CD14-positive monocyte (primary cell): ENCODE results near the gene SHD. TPM values are rescaled to one million over a fixed set of nuclear protein-coding genes. Genes with fewer than 3 reads are reported as not detected.

Experiments
- DNase-seq, 3 donors: peaks; one replicate each; pipeline ENCODE4 v3.0.0-alpha.2; 2011 to 2022
- H2AFZ ChIP-seq: 2 replicates; pipeline ENCODE4 v1.6.0; 2012; ENCODE audit warnings: mild to moderate bottlenecking, low read depth, low read length, inconsistent platforms; ENCODE audit not compliant: insufficient read depth, poor library complexity, severe bottlenecking
- H3K27ac ChIP-seq, 2 donors: 1 replicate in 1 of 2; 2 replicates in 1 of 2; pipeline ENCODE4 v1.5.1; 2012 to 2013; ENCODE audit warnings: low read length in 2 of 2, control low read depth in 1 of 2, inconsistent platforms in 1 of 2, low read depth in 1 of 2, mild to moderate bottlenecking in 1 of 2
- H3K27me3 ChIP-seq, 2 donors: one replicate each; pipeline versions ENCODE4 v1.6.0 to v1.6.1; 2011 to 2013; ENCODE audit warnings: low read length in 2 of 2; ENCODE audit not compliant: control insufficient read depth in 2 of 2, insufficient read depth in 2 of 2
- H3K36me3 ChIP-seq, 2 donors: replicated peaks in 1 of 2; 1 replicate in 1 of 2; 2 replicates in 1 of 2; pipeline versions ENCODE4 v1.5.1 to v1.6.1; 2012 to 2013; ENCODE audit warnings: low read length in 2 of 2, control low read depth in 1 of 2, inconsistent platforms in 1 of 2, mild to moderate bottlenecking in 1 of 2; ENCODE audit not compliant: insufficient read depth in 2 of 2, control insufficient read depth in 1 of 2
- H3K4me1 ChIP-seq, 2 donors: 1 replicate in 1 of 2; 2 replicates in 1 of 2; pipeline versions ENCODE4 v1.5.1 to v1.6.1; 2012 to 2013; ENCODE audit warnings: low read length in 2 of 2, control low read depth in 1 of 2, inconsistent platforms in 1 of 2, mild to moderate bottlenecking in 1 of 2, moderate library complexity in 1 of 2; ENCODE audit not compliant: insufficient read depth in 2 of 2, control insufficient read depth in 1 of 2
- H3K4me2 ChIP-seq: replicated peaks from 2 replicates; pipeline ENCODE3; 2012; ENCODE audit warnings: low read length, moderate library complexity, mild to moderate bottlenecking; ENCODE audit not compliant: poor library complexity, severe bottlenecking; ENCODE audit errors: extremely low read depth
- H3K4me3 ChIP-seq, 3 experiments: fragments of 200-600 bp in 1 of 3; sonication (generic) in 1 of 3; replicated peaks in 1 of 3; 1 replicate in 2 of 3; 2 replicates in 1 of 3; pipeline ENCODE4 v1.5.1; 2011 to 2013; ENCODE audit warnings: low read length in 3 of 3, mild to moderate bottlenecking in 3 of 3, control low read depth in 2 of 3, low read depth in 2 of 3, inconsistent platforms in 1 of 3, moderate library complexity in 1 of 3
- H3K79me2 ChIP-seq: 2 replicates; pipeline ENCODE4 v1.6.0; 2012; ENCODE audit warnings: mild to moderate bottlenecking, control low read depth, inconsistent platforms, low read length, moderate library complexity; ENCODE audit not compliant: insufficient read depth
- H3K9ac ChIP-seq: 2 replicates; pipeline ENCODE4 v1.6.0; 2017; ENCODE audit warnings: low read length, mild to moderate bottlenecking; ENCODE audit not compliant: insufficient read depth, poor library complexity, severe bottlenecking
- H3K9me3 ChIP-seq, 2 donors: replicated peaks in 1 of 2; 1 replicate in 1 of 2; 2 replicates in 1 of 2; pipeline versions ENCODE4 v1.5.1 to v1.6.1; 2012 to 2013; ENCODE audit warnings: low read length in 2 of 2, control low read depth in 1 of 2; ENCODE audit not compliant: control insufficient read depth in 1 of 2, insufficient read depth in 1 of 2
- H4K20me1 ChIP-seq: 2 replicates; pipeline ENCODE4 v1.6.0; 2012; ENCODE audit warnings: mild to moderate bottlenecking, low read length, control low read depth, moderate library complexity; ENCODE audit not compliant: insufficient read depth
- H3K27ac Mint-ChIP-seq, 7 donors: one replicate each; pipeline ENCODE4 v1.8.0; 2020; ENCODE audit warnings: mild to moderate bottlenecking in 7 of 7, mixed read lengths in 7 of 7, moderate library complexity in 6 of 7, inconsistent platforms in 2 of 7
- H3K27me3 Mint-ChIP-seq, 3 donors: one replicate each; pipeline ENCODE4 v1.8.0; 2021 to 2022; ENCODE audit warnings: low read depth in 3 of 3, mild to moderate bottlenecking in 3 of 3, mixed read lengths in 3 of 3, moderate library complexity in 3 of 3, inconsistent platforms in 1 of 3
- H3K36me3 Mint-ChIP-seq, 2 donors: one replicate each; pipeline ENCODE4 v1.8.0; 2020; ENCODE audit warnings: mixed read lengths in 2 of 2, inconsistent platforms in 1 of 2, mild to moderate bottlenecking in 1 of 2
- H3K4me1 Mint-ChIP-seq: one replicate; pipeline ENCODE4 v1.8.0; 2020; ENCODE audit warnings: mild to moderate bottlenecking, mixed read lengths
- H3K4me3 Mint-ChIP-seq, 2 donors: one replicate each; pipeline ENCODE4 v1.8.0; 2020; ENCODE audit warnings: mild to moderate bottlenecking in 2 of 2, mixed read lengths in 2 of 2, moderate library complexity in 1 of 2
- H3K9me3 Mint-ChIP-seq, 7 donors: one replicate each; pipeline ENCODE4 v1.8.0; 2020 to 2022; ENCODE audit warnings: mixed read lengths in 7 of 7, mild to moderate bottlenecking in 6 of 7, moderate library complexity in 6 of 7, inconsistent platforms in 2 of 7
- WGBS: methylation state at CpG from one replicate; pipeline ENCODE4 v1.1.5; 2013; ENCODE audit warnings: missing lambda C conversion rate; ENCODE audit not compliant: insufficient coverage; 5-methylcytosine and 5-hydroxymethylcytosine counted together
- intact Hi-C, 2 donors: fragments of 100-400 bp; cut with micrococcal nuclease; formaldehyde crosslinking; loops; one replicate each; pipeline versions ENCODE4 v1.15.0 to v1.15.1; 2023
- polyA plus RNA-seq, 3 donors: library from polyadenylated mRNA; depleted of rRNA in 1 of 3; unstranded in 2 of 3; stranded (reverse) in 1 of 3; fragments of 300-500 nt in 2 of 3; fragments of >200 nt in 1 of 3; fragmentation: Illumina TruSeq in 2 of 3; gene quantifications; 1 replicate in 2 of 3; 2 replicates in 1 of 3; pipeline ENCODE4 v1.2.3, GENCODE V29; 2012 to 2021
- TF ChIP-seq, protein P1 (sequence below): fragments of 200-600 bp; IDR thresholded peaks from one replicate; pipeline ENCODE4 v1.8.0; 2022; ENCODE audit warnings: antibody characterized with exemption, mild to moderate bottlenecking

SHD gene
- polyA plus RNA-seq, 3 donors, result not detected

DNA sequence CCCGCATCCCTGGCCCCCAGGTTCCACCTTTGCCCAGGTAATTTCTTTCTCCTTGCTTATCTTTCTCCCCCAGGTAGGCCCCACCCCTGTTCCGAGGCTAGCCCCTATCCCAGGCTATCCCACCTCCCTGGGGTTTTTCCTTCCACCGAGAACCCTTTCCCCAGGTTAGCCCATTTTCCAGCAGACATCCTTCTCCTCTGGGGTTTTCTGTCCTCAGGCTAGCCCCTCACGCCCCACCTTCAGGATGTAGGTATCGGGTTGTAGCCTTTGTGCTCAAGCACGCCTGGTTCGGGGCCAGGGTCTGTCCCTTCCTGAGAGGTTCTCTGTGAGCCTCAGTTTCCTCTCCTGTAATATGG, 26.2 kb downstream of the SHD start:
- no peak for DNase-seq
- no peaks in the 10 kb centered on the region for H3K36me3 ChIP-seq
- 90% methylated on average over 2 of the region's 7 CpGs for WGBS
- Mint-ChIP-seq H3K4me1 (peaks cover 12% of the 10 kb centered on the region), H3K4me3 (no peak overlapping the region), H3K36me3 (no peaks in the 10 kb centered on the region), H3K27ac (no peak overlapping the region), H3K9me3 (peaks cover 0 to 2% (median 0%) of the 10 kb centered on the region in 7 donors), H3K27me3 (peaks cover 7 to 9% (median 8%) of the 10 kb centered on the region in 3 donors)
- H3K4me2 ChIP-seq, result no peak overlapping the region
- H4K20me1 ChIP-seq, result no peaks in the 10 kb centered on the region
- H3K79me2 ChIP-seq, result no peaks in the 10 kb centered on the region
- H3K27ac ChIP-seq, result no peak overlapping the region
- intact Hi-C loops, result no loop called here
- H3K9me3 ChIP-seq, result no peaks in the 10 kb centered on the region
- H3K9ac ChIP-seq, result no peak overlapping the region
- peaks cover 0 to 4% of the 10 kb centered on the region in 2 donors for H3K4me1 ChIP-seq
- H3K27me3 ChIP-seq, result no peaks in the 10 kb centered on the region
- no peak overlapping the region for H3K4me3 ChIP-seq
- H2AFZ ChIP-seq, result no peak overlapping the region
- TF ChIP-seq, protein P1, sequence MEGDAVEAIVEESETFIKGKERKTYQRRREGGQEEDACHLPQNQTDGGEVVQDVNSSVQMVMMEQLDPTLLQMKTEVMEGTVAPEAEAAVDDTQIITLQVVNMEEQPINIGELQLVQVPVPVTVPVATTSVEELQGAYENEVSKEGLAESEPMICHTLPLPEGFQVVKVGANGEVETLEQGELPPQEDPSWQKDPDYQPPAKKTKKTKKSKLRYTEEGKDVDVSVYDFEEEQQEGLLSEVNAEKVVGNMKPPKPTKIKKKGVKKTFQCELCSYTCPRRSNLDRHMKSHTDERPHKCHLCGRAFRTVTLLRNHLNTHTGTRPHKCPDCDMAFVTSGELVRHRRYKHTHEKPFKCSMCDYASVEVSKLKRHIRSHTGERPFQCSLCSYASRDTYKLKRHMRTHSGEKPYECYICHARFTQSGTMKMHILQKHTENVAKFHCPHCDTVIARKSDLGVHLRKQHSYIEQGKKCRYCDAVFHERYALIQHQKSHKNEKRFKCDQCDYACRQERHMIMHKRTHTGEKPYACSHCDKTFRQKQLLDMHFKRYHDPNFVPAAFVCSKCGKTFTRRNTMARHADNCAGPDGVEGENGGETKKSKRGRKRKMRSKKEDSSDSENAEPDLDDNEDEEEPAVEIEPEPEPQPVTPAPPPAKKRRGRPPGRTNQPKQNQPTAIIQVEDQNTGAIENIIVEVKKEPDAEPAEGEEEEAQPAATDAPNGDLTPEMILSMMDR, result no peak

GRCh38 chr19:4305659-4306058, 26.6 kb downstream of the SHD start:
- DNase-seq, result no peak

More at GRCh38 chr19:4305659-4306058, 26.6 kb downstream of the SHD start:
- H3K27ac Mint-ChIP-seq, result no peak overlapping the region
- intact Hi-C loops, result no loop called here
- Histone ChIP-seq H3K27ac (no peak overlapping the region), H2AFZ (no peak overlapping the region), H4K20me1 (no peaks in the 10 kb centered on the region), H3K9me3 (peaks cover 0 to 2% of the 10 kb centered on the region in 2 donors), H3K4me2 (no peak overlapping the region), H3K4me3 (no peak overlapping the region), H3K9ac (no peak overlapping the region), H3K27me3 (no peaks in the 10 kb centered on the region), H3K79me2 (no peaks in the 10 kb centered on the region), H3K4me1 (peaks cover 0 to 4% of the 10 kb centered on the region in 2 donors), H3K36me3 (no peaks in the 10 kb centered on the region)
- WGBS, result 94% methylated on average over 16 of the region's 16 CpGs
- peaks cover 0 to 2% (median 0%) of the 10 kb centered on the region in 7 donors for H3K9me3 Mint-ChIP-seq
- H3K36me3 Mint-ChIP-seq, result no peaks in the 10 kb centered on the region
- H3K27me3 Mint-ChIP-seq, result peaks cover 8 to 9% (median 9%) of the 10 kb centered on the region in 3 donors
- H3K4me3 Mint-ChIP-seq, result no peak overlapping the region
- H3K4me1 Mint-ChIP-seq, result peaks cover 12% of the 10 kb centered on the region
- TF ChIP-seq, protein P1, result no peak
